GM21526 (cell line): ENCODE data around the gene TRAP1.

ENCODE experiments used
- ATAC-seq: cut with Tn5 transposase; IDR thresholded peaks from one replicate; pipeline ENCODE4 v1.9.1; 2021; ENCODE audit warnings: moderate library complexity; ENCODE audit not compliant: unreplicated experiment, low FRiP score

TRAP1 gene

DNA sequence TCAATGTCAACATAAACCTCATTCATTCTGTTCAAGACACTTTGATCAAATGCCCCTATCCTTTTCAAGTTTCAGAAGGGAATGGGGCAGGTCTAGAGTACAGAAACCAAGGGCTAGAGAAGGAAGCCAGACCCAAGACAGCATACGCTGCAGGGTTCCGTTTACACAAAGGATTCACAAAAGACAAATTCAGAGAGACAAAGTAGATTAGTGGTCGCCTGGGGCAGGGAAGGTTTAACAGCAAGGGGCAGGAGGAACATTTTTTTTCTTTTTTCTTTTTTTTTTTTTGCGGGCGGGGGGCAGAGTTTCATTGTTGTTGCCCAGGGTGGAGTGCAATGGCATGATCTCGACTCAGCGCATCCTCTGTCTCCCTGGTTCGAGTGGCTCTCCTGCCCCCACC, 19.9 kb upstream of the TRAP1 start:
- no peak for ATAC-seq

DNA sequence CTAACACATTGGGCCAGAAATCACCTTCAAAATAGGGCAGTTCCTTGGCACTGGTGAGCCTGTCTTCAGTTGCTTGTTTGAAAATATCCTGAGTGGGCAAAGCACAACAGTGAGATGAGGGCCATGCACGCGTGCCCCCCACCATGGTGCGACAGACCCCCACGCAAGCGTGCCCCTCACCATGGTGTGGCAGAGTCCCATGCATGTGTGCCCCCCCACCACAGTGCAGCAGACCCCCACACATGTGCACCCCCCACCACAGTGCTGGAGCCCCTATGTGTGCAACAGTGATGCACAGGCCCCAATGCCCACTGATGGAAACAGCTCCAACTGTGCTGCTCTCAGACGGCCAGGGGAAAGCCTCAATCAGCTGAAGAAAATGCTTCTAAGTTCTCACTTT, 18.8 kb upstream of the TRAP1 start:
- ATAC-seq, result no peak

DNA sequence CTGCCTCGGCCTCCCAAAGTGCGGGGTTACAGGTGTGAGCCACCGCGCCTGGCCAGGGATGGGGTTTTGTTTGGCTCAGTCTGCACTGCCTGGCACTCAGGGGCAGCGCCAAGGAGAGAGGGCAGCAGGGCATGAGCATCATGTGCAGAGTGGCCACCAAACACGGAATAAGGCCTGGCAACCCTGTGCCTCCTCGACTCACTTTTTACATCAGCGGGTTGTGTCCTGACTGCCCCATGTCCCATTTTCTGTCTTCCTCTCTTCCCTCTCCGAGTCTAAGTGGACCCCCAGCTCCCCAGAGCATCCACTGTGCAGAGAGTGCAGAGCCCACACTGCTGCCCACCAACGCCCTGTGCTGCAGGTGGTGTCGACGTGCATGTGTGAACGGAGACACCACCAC, 18.2 kb upstream of the TRAP1 start:
- no peak for ATAC-seq

DNA sequence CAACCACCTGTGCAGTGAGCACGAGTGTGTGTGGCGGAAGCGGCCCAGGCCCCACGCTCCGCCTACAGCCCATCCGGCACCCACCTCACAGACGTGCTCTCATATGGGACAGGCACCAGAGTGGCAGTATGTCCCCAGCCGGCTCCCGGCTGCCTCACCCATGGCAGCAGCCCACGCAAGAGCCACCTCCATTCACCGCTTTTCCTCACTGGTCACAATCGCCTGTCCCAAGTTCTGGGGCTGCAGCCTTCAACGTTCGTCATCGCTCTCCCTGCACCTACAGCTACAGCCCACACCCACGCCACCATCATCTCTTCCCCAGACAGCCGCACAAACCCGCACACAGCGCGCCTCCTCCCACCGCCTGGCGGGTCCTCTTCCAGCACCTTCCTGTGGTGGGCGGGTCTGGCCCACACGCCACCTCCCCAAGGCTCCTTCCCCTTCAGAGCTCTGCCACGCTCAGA, 17.5 kb upstream of the TRAP1 start:
- ATAC-seq, result no peak

DNA sequence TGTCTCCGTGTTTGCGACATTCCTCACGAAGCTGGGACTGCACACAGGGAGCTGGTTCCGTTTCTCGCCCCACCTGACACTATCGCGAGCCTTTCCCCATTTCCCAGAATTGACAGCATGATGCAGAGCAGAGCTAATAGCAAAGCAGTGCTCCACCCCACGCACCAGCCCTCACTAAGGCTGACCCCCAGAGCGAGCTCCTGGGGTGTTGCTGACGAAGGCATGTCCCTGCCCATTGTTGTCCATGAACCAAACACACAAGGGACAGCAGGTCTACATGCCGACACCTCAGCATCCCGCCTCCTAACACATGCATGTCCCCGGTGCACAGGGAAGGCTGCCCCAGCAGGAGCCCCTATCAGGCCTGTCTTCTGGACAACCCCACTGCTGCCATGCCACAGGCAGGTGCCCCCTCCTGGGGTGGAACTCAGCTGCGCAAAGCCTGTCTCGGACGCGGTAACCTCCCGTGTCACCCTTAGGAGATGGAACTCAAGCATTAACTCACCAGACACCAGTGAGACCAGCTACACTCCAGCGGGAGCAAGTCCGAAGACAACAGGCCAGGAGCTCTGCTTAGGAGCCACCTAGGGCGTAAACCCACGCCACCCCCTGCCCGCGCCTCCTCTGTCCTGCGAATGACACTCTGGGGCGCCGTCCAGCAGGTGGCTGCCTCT, 16.9 kb upstream of the TRAP1 start:
- no peak for ATAC-seq

DNA sequence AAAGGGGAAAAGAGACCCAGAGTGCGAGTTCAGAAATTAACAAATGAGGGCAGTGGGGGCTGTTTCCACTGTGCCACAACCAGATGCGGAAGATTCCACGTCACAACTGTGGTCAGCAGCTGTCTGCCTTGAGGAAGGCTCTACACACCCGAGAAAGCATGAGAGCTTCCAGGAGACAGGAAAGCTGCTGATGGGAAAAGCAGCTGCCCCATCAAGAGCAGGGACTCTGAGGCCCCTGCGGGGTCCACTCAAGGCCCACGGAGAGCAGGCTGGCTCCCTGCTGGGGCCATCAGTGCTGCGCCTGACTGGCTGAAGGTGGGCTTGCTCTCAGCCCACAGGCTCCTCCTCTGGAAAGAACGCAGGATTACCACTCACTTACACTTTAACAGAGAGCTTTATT, 14.8 kb upstream of the TRAP1 start:
- ATAC-seq, result no peak

DNA sequence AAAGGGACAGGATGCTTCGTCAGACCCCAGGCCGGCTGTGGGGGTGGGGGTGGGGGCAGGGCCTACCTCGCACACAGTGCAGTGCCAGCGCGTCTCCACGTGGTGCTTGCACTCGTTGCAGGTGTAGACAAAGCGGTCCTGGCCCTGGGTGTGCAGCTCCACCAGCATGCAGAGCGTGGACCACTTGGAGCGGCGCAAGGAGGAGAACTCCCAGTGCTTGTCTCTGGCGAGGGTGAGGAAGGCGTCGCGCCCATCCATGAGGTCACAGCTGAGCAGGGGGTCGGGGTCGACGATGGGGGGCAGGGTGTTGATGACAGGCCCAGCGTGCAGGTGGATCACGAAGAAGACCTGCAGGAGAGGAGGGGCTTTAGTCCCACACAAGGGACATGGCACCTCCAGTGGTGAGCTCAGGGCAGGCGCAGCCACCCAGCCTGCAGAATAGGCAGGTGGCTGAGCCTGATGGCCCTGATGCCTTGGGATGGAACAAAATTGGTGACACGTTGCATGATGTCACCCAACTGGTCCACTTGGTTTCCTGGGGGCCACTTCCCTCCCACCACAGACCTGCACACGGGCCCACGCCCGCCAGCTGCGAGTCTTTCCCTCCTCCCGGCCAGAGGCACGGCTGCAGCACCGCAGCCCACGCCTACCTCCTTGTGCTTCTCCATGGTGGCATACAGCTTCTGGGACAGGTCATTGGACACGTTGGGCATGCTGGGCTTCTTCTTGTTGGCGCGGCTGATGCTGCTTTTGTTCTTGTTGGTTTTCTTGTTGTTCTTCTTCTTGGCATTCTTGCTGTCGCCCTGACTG, 14.0 kb upstream of the TRAP1 start:
- no peak for ATAC-seq

DNA sequence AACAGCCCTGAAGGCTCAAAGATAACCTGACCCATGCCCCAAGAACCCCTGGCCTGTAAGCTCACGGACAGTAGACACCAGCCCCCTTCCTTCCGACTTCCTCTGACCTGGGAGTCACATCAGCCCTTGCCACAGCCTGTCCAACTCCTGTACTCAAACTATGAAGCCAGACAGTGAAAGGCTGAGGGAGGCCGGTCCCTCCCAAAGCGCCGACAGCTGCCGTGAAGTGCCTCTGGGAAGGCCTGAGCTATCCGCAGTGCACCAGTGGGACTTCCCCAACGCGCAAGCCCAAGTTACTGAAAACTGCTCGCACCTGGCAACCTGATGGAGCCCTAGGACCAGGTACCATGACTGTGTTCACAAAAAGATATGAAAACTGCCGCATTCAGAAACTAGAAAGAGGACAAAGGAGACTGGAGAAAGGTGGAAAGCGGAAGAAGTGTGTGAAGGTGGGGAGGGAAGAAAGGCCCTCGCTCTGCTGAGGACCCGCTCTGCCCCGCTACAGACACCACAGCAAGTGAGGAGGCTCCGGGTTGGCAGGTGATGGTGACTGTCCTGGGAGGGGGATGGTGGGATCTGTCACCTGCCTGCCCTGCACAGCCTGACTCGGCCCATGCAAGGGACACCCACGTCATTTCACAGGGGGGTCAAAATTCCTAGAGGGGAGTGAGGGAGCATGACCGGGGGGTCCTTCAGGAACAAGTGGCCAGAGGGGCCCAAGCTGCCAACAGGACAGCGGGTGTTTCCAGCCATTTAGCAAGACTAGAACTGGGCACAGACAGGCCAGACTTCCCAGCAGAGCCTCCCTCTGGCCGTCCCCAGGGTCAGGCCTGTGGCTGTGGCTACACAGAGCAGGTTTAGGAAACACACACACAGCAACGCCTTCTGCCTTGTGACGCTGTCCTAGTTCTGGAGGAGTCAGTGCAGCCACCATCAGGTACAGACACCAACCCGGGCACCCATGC, 13.1 kb upstream of the TRAP1 start:
- no peak for ATAC-seq

DNA sequence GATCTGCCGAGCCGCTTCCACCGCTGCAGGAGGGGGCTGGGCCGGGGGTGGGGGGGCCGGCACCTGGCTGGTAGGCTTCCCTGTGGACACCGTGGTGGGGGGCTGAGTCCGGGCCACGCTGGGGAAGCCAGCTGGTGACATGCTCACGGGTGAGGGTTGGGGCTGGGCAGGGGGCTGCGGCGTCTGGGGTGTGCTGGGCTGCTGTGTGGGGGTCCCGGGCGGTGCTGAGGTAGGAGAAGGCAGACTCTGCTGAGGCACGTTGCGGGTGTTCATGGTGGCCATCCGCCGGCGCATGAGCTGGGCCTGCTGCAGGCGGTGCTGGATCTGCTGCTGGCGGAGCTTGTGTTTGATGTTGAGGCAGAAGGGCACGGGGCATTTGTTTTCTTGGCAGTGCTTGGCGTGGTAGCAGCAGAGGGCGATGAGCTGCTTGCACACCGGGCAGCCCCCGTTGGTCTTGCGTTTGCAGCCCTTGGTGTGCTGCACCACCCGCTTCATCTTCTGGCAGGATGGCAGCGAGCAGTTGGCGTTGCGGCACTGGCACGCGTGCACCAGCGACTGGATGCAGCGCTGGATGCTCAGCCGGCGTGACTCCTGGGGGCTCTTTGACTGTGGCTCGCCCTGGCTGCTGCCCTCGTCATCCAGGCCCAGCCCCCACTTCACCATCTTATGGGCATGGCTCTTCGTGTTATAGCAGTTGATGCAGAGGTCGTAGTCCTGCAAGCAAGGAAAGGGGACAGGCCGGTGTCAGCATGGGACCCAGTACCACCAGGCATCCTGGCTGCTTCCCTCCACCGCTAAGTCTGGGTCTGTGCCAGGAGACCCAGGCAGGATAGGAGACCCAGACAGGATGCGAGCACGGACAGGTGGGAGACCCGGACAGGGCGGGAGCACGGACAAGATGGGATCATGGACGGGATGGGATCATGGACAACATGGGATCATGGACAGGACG, 12.1 kb upstream of the TRAP1 start:
- no peak for ATAC-seq

DNA sequence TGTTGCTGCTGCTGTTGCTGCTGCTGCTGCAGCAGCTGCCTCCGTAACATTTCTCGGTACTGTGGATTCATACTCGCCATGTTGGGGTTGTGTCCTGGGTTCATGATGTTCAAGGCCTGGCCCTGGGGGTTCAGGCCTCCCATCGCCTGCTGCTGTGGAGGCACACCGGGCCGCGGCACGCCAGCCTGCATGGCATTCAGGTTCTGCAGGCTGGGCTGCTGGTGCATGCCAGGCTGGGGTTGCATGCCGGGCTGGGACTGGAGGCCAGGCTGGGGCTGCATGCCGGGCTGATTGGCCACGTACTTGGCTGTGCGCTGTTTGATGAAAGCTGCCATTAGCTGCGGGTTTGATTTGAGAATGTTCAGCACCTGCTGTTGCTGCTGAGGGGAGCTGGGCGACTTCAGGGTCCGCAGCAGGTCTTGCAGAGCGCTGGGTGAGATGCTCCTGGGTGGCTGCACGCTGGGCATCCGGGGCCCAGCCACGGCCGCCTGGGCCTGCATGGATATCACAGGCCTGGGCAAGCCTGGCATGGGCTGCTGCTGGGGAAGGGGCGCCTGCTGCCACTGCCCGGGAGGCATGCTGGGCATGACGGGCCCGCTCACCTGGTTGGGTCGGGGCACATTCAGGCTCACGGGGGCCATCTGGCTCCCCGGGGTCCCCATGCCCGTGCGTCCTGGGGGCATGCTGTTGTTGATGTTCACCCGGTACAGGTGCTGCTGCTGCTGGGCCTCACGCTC, 11.3 kb upstream of the TRAP1 start:
- ATAC-seq, result no peak

DNA sequence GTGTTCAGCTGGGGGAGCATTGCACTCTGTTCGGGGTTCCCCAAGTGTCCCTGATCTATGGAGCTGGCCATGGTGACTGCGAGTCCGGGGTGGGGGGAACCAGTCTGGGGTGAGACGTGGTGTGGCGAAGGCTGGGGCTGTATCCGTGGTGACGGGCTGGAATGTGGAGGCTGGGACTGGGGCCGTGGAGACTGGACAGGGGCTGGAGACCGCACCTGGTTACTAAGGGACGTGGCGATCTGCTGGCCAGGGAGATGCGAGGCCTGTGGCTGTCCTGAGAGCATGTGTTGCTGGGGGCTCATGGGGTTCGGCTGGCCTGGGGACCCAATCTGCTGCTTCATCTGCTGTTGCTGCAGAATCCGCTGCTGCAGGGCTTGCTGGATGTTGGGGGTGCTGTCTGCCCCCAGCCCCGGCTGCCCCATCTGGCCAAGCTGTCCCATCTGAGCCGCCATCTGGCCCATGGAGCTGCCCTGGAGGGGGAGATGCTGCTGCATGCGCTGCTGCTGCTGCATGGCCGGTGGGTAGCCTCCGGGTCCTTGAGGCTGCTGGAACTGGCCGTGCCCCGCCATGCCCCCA, 10.6 kb upstream of the TRAP1 start:
- ATAC-seq, result no peak

DNA sequence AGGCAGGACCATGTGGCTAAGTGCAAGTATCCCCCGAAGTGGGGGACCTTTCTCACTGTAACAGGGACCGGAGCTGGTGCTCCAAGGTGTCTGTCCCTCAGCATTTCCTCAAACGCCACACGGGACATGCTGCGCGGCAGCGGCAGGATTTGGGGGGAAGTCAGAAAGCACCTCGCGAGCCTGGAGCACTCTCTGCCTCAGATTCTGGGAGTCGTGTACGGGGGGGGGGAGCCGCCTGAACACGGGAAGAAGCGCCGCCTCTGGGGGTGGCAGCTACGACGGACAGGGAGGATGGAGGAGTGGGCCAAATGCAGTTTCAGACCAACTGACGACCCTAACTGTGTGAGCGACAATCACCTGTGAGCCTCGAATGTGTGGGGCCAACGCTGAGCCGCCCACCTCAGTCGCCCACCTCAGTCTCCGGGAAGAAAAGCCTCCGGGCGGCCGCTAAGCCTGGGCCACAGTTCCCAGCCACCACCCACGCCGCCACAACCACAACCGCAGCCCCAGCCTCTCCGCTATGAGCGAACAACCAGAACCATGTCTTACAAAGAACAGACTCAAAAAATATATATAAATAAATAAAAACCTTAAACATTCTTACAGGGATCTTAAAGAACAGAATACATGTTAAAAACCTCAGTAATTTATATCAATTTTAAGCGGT, 8.8 kb upstream of the TRAP1 start:
- ATAC-seq, result no peak

DNA sequence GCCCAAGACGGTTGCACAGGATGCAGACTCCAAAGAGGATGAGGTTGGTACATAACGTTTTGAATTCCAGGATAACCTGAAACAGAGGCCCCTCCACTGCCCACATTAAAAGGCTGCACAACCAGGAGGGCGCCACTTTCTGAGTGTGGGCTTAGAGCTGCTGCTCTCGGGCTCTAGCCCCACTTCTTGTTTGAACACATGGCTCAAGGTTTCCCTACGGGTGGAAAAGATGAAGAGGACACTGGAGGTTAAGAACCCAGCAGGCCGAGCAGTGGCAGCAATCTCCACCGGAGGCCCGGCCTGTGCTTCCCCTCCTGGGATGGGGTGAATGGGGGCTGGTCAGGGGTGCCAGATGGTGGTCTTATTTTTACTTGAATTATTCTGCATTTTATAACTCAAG, 8.0 kb upstream of the TRAP1 start:
- no peak for ATAC-seq

DNA sequence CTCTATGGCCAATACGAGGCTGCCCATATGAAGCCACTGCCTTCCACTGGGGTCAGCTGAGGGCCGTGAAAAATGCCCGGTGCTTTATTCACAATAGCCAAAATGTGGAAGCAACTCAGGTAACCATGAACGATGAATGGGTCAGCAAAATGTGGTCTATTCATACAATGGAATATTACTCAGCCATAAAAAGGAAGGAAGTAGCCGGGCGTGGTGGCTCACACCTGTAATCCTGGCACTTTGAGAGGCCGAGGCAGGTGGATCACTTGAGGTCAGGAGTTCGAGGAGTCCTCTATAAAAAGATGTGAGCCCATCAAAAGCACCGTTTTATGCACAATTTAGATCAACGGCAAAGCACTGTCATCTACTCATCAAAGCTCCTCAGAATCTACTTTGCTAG, 5.2 kb upstream of the TRAP1 start:
- no peak for ATAC-seq

DNA sequence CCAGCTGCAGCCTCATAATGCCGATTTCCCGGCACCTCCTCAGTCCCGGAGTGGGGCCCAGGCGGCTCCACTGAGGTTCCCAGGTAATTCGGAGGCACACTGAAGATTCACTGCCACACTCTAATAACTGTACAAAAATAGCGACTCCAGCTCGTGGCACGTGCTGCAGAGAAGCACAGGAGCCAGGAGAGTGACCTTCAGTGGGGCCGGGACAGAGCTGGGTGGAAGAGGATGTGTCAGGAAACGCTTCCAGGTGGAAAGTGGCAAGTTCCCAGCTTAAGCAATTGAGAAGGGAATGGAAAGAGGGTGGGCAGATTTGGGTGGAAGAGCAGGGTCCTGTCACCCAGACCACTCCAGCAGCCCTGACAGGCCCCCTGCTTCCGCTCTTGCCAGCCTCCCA, 3.1 kb upstream of the TRAP1 start:
- ATAC-seq, result no peak

DNA sequence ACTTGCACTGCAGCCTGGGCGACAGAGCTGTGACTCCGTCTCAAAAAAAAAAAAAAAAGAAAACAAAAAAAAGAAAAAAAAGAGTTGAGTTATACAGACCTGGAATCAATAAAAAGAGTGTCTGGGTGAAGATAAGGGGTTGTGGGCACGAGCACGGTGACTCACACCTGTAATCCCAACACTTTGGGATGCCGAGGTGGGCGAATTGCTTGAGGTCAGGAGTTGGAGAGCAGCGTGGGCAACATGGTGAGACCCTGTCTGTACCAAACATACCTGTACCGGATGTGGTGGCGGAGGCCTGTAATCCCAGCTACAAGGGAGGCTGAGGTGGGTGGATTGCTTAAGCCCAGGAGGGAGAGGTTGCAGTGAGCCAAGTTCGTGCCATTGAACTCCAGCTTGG, 1.3 kb upstream of the TRAP1 start:
- no peak for ATAC-seq

DNA sequence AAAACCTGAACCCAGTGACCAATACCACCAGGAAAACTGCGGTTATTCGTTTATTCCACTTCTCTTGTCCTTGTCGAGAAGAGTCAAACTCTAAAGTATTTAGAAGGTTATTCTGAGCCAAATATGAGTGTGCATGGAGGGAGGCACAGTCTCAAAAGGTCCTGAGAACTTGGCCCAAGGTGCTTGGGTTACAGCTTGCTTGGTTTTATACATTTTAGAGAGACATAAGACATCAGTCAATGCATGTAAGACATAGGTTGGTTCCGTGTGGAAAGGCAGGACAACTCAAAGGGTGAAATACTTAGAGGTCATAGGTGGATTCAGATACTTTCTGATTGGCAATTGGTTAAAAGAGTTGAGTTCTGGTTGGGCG, 681 bp upstream of the TRAP1 start:
- ATAC-seq, result no peak

DNA sequence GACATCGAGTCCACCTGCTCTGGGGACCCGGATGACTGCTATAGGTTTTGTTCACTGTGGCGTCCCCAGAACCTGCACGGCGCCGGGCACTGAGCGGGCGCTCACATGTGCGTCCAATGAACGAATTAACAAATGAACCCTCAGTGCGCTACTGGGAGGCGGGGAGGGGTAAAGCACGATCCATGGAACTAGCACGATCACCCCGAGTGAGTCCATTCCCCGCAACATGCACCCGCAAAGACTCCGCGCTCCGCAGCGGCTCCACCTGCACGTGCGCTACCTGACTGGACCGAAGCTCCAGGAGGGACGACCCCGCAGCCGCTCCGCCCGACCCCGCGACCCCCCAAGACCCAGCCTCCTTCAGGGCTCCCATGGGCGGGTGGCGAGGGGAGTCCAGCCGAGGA, 491 bp downstream of the TRAP1 start:
- peak; percentile 21 for ATAC-seq
